ENCODE measurements around the gene RAB3B. TPM values are rescaled to one million over a fixed set of nuclear protein-coding genes. Genes with fewer than 3 reads are reported as not detected.
"Not testable (repeated sequence)": the region's sequence is repeated elsewhere in the genome, so short reads cannot be mapped to it uniquely, and the experiment has no call there.

The RAB3B gene
- total RNA-seq, 2 donors from 2014 or later, result 0.04 TPM; not detected in 1

DNA sequence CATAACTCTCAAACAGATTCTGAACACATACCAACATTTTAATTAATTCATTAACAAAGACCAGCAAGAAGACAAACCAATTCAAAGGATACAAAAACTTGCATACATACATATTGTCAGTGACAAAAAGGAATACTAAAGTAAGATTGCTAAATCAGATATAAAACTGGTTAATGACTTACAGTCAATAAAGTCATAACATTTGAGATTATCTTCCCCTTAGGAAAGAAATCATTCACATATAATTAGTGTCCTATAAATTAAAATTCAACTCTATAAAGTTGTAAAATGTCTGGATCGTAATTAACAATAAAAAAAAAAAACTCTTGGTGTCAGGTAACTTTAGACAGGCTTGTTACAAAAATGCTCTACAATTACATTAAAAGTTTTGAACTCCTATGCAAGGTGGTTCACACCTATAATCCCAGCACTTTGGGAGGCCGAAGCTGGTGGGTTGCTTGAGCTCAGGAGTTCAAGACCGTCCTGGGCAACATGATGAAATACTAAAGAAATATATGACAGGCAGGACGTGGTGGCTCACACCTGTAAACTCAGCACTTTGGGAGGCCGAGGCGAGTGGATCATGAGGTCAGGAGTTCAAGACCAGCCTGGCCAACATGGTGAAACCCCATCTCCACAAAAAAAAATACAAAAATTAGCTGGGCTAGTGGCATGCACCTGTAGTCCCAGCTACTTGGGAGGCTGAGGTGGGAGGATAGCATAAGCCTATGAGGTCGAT, 17.7 kb upstream of the RAB3B start:
- Histone ChIP-seq H3K27me3 (no peaks in the 10 kb centered on the region), H3K36me3 (no peaks in the 10 kb centered on the region), H3K9me3 (no peaks in the 10 kb centered on the region), H3K4me1 (no peaks in the 10 kb centered on the region), H3K27ac (no peak overlapping the region), H3K4me3 (no peak overlapping the region)
- no peak for DNase-seq (ENCODE audit: low spot score)
- TF ChIP-seq, protein P1, sequence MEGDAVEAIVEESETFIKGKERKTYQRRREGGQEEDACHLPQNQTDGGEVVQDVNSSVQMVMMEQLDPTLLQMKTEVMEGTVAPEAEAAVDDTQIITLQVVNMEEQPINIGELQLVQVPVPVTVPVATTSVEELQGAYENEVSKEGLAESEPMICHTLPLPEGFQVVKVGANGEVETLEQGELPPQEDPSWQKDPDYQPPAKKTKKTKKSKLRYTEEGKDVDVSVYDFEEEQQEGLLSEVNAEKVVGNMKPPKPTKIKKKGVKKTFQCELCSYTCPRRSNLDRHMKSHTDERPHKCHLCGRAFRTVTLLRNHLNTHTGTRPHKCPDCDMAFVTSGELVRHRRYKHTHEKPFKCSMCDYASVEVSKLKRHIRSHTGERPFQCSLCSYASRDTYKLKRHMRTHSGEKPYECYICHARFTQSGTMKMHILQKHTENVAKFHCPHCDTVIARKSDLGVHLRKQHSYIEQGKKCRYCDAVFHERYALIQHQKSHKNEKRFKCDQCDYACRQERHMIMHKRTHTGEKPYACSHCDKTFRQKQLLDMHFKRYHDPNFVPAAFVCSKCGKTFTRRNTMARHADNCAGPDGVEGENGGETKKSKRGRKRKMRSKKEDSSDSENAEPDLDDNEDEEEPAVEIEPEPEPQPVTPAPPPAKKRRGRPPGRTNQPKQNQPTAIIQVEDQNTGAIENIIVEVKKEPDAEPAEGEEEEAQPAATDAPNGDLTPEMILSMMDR (IDR thresholded peaks at IDR 0.05), result no peak

DNA sequence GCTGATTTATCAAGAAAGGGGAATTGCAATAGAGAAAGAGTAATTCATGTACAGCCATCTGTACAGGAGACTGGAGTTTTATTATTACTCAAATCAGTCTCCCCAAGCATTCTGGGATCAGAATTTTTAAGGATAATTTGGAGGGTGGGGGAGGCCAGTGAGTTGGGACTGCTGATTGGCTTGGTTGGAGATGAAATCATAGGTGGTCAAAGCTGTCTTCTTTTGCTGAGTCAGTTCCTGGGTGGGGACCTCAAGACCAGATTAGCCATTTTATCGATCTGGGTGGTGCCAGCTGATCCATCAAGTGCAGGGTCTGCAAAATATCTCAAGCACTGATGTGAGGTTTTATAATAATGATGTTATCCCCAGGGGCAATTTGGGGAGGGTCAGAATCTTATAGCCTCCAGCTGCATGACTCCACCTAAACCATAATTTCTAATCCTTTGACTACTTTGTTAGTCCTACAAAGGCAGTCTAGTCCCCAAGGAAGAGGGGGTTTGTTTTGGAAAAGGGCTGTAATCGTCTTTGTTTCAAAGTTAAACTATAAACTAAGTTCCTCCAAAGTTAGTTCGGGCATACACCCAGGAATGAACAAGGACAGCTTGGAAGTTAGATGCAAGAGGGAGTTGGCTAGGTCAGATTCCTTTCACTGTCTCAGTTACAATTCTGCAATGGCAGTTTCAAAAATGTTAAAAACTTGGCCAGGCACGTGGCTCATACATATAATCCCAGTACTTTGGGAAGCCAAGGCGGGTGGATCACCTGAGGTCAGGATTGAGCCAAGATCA, 16.9 kb upstream of the RAB3B start:
- no peak overlapping the region for H3K27ac ChIP-seq
- H3K9me3 ChIP-seq, result no peaks in the 10 kb centered on the region
- TF ChIP-seq, protein P1 (IDR thresholded peaks at IDR 0.05), result no peak
- no peaks in the 10 kb centered on the region for H3K4me1 ChIP-seq
- no peak for DNase-seq (ENCODE audit: low spot score)
- H3K36me3 ChIP-seq, result no peaks in the 10 kb centered on the region
- H3K4me3 ChIP-seq, result no peak overlapping the region
- no peaks in the 10 kb centered on the region for H3K27me3 ChIP-seq

DNA sequence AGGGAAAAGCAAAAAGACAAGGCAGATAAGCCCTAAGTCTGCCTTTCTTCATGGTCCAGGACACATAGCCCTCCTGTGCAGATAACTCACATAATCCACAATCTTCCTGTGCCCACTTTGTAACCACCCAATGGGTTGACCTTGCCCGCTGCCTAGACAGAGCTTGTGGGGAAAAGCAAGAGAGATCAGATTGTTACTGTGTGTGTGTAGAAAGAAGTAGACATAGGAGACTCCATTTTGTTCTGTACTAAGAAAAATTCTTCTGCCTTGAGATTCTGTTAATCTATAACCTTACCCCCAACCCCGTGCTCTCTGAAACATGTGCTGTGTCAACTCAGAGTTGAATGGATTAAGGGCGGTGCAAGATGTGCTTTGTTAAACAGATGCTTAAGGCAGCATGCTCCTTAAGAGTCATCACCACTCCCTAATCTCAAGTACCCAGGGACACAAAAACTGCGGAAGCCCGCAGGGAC, 15.6 kb upstream of the RAB3B start:
- not testable (repeated sequence) for H3K36me3 ChIP-seq; DNase-seq (ENCODE audit: low spot score); H3K27me3 ChIP-seq; H3K4me3 ChIP-seq; H3K4me1 ChIP-seq; H3K27ac ChIP-seq; H3K9me3 ChIP-seq

DNA sequence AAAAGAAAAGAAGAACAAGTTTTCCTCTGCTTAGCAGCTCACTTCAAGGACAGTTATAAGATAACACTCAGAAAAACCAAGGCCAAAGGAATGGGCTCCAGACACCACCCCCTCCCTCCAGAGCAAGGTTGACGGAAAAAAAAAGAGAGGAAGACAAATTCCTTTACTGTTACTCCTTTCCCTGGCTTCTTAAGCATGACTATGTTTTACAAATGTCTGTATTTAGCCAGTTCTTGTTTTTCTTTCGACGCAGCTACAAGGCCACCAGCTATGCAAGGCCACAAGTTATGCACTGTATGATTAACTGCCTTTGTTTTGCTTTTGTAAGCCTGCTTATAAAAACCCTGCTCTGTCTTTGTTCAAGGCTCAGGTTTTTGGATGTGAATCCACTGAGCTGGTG, 15.0 kb upstream of the RAB3B start:
- not testable (repeated sequence) for H3K9me3 ChIP-seq; DNase-seq (ENCODE audit: low spot score); H3K36me3 ChIP-seq; H3K4me3 ChIP-seq; H3K27me3 ChIP-seq; H3K4me1 ChIP-seq; H3K27ac ChIP-seq

DNA sequence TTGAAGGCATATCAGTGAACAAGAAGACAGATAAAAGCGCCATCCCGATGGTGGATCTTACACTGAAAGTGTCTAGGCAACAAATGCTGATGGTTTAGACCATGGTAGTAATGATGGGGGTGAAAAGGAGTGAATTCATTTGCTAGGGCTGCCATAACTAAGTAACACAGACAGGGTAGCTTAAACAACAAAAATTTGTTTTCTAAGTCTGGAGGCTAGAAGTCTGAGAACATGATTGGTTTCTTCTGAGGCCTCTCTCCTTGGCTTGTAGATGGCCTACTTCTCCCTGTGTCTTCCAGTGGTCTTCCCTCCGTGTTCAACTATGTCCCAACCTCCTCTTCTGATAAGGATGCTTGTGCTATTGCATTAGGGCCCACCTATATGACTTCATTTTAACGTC, 13.4 kb upstream of the RAB3B start:
- TF ChIP-seq, protein P1 (IDR thresholded peaks at IDR 0.05), result no peak
- Histone ChIP-seq H3K4me1 (no peaks in the 10 kb centered on the region), H3K27me3 (no peaks in the 10 kb centered on the region), H3K4me3 (no peak overlapping the region), H3K9me3 (no peaks in the 10 kb centered on the region), H3K27ac (no peak overlapping the region), H3K36me3 (no peaks in the 10 kb centered on the region)
- no peak for DNase-seq (ENCODE audit: low spot score)

DNA sequence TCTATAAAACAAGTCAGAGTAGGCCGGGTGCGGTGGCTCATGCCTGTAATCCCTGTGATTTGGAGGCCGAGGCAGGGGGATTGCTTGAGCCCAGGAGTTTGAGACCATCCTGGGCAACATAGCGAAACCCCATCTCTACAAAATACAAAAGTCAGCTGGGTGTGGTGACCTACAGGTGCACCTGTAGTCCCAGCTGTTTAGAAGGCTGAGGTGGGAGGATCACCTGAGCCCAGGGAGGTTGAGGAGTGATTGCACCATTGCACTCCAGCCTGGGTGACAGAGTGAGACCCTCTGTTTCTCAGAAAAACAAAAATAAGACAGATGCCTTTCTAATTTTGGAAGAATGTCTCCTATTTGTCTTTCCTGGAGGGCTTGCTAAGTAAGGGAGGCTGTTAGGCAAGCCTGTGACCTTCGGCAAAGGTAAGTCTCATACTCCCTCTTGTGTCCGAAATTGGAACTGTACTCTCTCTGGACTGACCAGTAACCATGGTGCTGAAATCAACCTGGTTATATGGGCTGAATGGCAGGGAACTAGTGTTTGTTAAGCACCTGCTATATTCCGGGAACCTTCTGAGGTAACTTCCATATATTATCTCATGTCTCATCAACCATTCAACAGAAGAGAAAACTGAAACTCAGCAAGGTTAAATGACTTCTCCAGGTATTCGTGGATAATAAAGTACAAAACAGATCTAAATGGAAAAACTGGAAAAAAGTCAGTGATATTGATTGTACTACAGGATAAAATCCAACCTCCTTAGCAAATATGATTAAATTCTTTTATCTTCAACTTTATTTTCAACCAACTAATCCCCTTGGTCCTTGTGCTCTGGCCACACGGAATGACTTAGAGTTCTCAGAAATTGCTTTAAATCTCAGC, 11.8 kb upstream of the RAB3B start:
- Histone ChIP-seq H3K27ac (no peak overlapping the region), H3K4me1 (no peaks in the 10 kb centered on the region), H3K27me3 (no peaks in the 10 kb centered on the region), H3K4me3 (no peak overlapping the region), H3K36me3 (no peaks in the 10 kb centered on the region), H3K9me3 (no peaks in the 10 kb centered on the region)
- TF ChIP-seq, protein P1 (IDR thresholded peaks at IDR 0.05), result peak; percentile 82 to 90
- DNase-seq (ENCODE audit: low spot score), result no peak
